ENCODE results near the gene PSMB9.

Gene PSMB9

GRCh38 chr6:32908897-32909296 lies 54.9 kb downstream of the PSMB9 start:
- DNase-seq (ENCODE audit: low spot score): no peak
- TF ChIP-seq CTCF (IDR thresholded peaks at IDR 0.05; ENCODE audit: extremely low read depth, missing control alignments): no peak

Data from GM20000 (cell line).